Naive thymus-derived CD8-positive, alpha-beta T cell (primary cell): ENCODE results near the gene HMCN2. TPM values are rescaled to one million over a fixed set of nuclear protein-coding genes. Genes with fewer than 3 reads are reported as not detected.

Experiments used
- ATAC-seq, 2 donors: fragments of 150-1000 bp; cut with Tn5 transposase in 1 of 2; sonication (Bioruptor Pico), chemical (Tn5 transposase) in 1 of 2; 1 replicate in 1 of 2; 2 replicates in 1 of 2; pipeline ENCODE4 v1.10.0; 2021; ENCODE audit warnings: mild to moderate bottlenecking in 2 of 2, moderate library complexity in 2 of 2
- POLR2A ChIA-PET: fragments of 350-600 bp; sonication (Branson Sonifier 250); formaldehyde crosslinking; loops from one replicate; lab custom pipeline; 2021; ENCODE audit warnings: antibody characterized with exemption; lab: Charles Lee
- DNase-seq, 10 donors: peaks; one replicate each; pipeline versions ENCODE4 v3.0.0 to v3.0.0-alpha.2; 2020 to 2022
- H3K27ac Mint-ChIP-seq, 10 donors: one replicate each; pipeline ENCODE4 v1.8.0; 2020 to 2022; ENCODE audit warnings: mild to moderate bottlenecking in 10 of 10, mixed read lengths in 10 of 10, moderate library complexity in 4 of 10, inconsistent platforms in 1 of 10
- H3K27me3 Mint-ChIP-seq, 5 donors: one replicate each; pipeline ENCODE4 v1.8.0; 2021 to 2022; ENCODE audit warnings: mixed read lengths in 5 of 5
- H3K36me3 Mint-ChIP-seq, 3 donors: one replicate each; pipeline ENCODE4 v1.8.0; 2020 to 2022; ENCODE audit warnings: mixed read lengths in 3 of 3, mild to moderate bottlenecking in 2 of 3, inconsistent platforms in 1 of 3
- H3K4me1 Mint-ChIP-seq, 4 donors: one replicate each; pipeline ENCODE4 v1.8.0; 2021 to 2022; ENCODE audit warnings: mixed read lengths in 4 of 4
- H3K4me3 Mint-ChIP-seq, 10 donors: one replicate each; pipeline ENCODE4 v1.8.0; 2020 to 2022; ENCODE audit warnings: mild to moderate bottlenecking in 10 of 10, mixed read lengths in 10 of 10, moderate library complexity in 6 of 10, inconsistent platforms in 1 of 10
- H3K9me3 Mint-ChIP-seq, 9 donors: one replicate each; pipeline ENCODE4 v1.8.0; 2020 to 2022; ENCODE audit warnings: mixed read lengths in 9 of 9, mild to moderate bottlenecking in 3 of 9, inconsistent platforms in 1 of 9, moderate library complexity in 1 of 9
- polyA plus RNA-seq, 3 donors: library from polyadenylated mRNA; unstranded; fragments of 300-500 nt; fragmentation: Illumina TruSeq; gene quantifications; one replicate each; pipeline ENCODE4 v1.2.3, GENCODE V29; 2021
- total RNA-seq, 8 experiments: library from RNA in 2 of 8; stranded (reverse) in 2 of 8; gene quantifications; one replicate each; pipeline ENCODE4 v1.2.3 and lab custom pipeline; 2021 to 2026

The HMCN2 gene
- total and polyA plus RNA-seq, 5 experiments from 2014 or later, result not detected

DNA sequence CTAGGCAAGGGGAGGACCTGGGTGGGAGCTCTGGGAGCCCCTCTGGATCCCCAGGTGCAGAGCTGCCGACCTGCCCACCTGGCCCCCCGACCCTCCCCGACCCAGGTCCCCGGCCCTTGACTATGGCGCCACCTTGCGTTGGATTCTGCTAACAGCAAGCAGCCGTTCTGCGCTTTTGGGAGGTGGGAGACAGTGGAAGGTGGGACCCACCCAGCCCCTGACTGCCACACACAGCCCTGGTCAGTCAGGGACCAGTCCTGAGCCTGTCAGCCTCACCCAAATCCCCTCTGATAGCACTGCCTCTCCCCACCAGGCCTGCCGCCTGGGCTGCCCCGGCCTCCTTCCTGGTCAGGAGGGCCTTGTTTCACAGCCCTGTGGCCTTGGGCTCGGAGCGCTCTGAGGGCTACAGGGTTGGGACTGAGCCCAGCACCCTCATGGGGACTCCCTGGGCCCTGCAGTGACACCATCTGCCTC lies 77.9 kb downstream of the HMCN2 start:
- DNase-seq (peak in 1 of 10 donors; percentile 12), ATAC-seq (no peak)
- Mint-ChIP-seq H3K36me3 (no peaks in the 10 kb centered on the region), H3K27ac (no peak overlapping the region), H3K27me3 (no peaks in the 10 kb centered on the region), H3K4me3 (no peak overlapping the region), H3K4me1 (peaks cover 0 to 2% (median 0%) of the 10 kb centered on the region in 4 donors), H3K9me3 (no peaks in the 10 kb centered on the region)
- POLR2A ChIA-PET, result no interaction called here

DNA sequence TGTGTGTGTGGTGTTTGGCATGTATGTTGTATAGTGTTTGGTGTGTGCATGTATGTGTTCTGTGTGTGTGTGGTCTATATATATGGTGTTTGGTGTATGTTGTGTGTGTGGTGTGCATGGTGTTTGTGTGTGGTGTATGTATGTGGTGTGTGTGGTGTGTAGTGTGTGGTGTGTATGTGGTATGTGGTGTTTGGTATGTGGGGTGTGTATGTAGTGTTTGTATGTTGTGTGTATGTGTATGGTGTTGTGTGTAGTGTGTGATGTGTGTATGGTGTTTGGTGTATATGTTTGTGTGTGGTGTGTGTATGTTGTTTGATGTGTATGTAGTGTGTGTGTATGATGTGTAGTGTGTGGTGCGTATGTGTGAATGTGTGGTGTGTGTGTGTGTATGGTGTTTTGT lies 78.8 kb downstream of the HMCN2 start:
- Mint-ChIP-seq H3K36me3 (no peaks in the 10 kb centered on the region), H3K4me1 (peaks cover 0 to 2% (median 0%) of the 10 kb centered on the region in 4 donors), H3K9me3 (no peaks in the 10 kb centered on the region), H3K27ac (no peak overlapping the region), H3K27me3 (no peaks in the 10 kb centered on the region), H3K4me3 (no peak overlapping the region)
- ATAC-seq, result no peak
- DNase-seq, result no peak
- POLR2A ChIA-PET, result no interaction called here

DNA sequence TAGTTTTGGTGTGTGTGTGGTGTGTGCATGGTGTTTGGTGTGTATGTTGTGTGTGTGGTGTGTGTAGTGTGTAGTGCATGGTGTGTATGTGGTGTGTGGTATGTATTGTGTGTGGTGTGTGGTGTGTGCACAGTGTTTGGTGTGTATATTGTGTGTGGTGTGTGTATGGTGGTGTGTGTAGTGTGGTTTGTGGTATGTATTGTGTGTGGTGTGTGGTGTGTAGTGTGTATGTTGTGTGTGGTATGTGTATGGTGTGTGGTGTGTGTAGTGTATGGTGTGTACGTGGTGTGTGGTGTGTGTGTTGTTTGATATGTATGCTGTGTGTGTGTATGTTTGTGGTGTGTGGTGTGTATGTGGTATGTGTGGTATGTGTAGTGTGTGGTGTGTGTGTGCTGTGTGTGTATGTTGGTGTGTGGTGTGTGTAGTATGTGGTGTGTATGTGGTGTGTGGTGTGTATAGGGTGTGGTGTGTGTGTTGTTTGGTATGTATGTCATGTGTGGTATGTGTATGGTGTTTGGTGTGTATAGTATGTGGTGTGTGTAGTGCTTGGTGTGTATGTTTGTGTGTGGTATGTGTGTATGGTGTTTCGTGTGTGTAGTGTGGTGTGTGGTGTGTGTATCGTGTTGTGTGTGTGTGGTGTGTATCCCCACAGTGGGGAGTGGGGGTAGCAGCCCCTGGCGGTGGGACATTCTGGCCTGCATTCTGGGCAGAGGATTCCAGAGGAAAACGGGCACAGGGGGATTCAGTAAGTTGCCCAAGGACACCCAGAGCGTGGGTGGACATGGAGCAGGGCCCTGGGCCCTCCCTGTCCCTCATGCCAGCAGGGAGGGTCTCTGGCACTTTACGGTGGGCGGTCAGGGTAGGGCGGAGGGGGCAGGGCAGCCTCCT lies 79.7 kb downstream of the HMCN2 start:
- ATAC-seq, result no peak
- POLR2A ChIA-PET, result no interaction called here
- Mint-ChIP-seq H3K4me3 (no peak overlapping the region), H3K27ac (no peak overlapping the region), H3K9me3 (no peaks in the 10 kb centered on the region), H3K36me3 (no peaks in the 10 kb centered on the region), H3K27me3 (no peaks in the 10 kb centered on the region), H3K4me1 (no peaks in the 10 kb centered on the region)
- no peak for DNase-seq

DNA sequence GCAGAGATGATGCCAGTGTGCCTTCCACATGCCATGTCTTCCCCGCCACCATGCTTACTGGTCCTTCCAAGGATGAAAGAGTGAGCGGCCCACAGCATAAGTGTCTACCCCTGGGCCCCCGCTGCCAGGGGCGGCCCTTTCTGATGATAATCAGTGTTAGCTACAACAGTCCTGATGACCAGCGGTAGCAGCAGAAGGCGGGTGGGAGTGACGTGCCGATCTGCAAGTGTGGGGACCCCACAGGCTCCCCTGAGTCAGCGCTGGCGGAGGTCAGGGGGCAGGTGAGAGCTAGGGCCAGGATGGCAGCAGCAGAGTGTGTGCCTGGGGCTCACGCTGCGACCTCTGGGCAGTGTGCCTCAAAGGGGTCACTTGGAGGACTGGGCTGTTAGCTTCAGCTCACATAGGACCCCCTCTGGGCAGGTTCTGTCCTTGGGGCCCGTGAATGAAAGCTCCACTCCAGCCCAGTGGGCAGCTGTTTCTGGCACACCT lies 80.4 kb downstream of the HMCN2 start:
- no peak for DNase-seq
- H3K36me3 Mint-ChIP-seq, result no peaks in the 10 kb centered on the region
- H3K9me3 Mint-ChIP-seq, result no peaks in the 10 kb centered on the region
- H3K4me3 Mint-ChIP-seq, result no peak overlapping the region
- H3K27me3 Mint-ChIP-seq, result peaks cover 0 to 1% (median 0%) of the 10 kb centered on the region in 5 donors
- POLR2A ChIA-PET, result no interaction called here
- H3K27ac Mint-ChIP-seq, result no peak overlapping the region
- no peak for ATAC-seq
- no peaks in the 10 kb centered on the region for H3K4me1 Mint-ChIP-seq

DNA sequence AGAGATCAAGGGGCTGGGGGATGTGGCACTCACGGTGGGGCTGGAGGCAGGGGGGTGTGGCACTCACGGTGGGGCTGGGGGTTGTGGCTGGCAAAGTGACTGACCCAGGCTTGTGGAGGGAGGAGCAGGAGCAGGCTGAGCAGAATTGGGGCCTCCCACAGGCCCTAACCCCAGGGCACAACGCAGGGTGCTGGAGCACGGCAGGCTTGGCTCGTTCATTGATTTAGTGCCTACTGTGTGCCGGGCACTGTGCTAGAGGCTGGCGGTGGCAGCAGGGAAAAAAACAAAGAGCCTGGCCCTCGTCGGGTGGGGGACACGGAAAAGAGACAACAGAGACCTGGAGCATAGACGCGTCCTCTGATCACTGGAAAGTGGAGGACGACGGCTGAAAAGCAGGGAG lies 80.9 kb downstream of the HMCN2 start:
- H3K27ac Mint-ChIP-seq, result no peak overlapping the region
- H3K27me3 Mint-ChIP-seq, result peaks cover 0 to 1% (median 0%) of the 10 kb centered on the region in 5 donors
- ATAC-seq (no peak), DNase-seq (no peak)
- no peaks in the 10 kb centered on the region for H3K4me1 Mint-ChIP-seq
- POLR2A ChIA-PET, result no interaction called here
- H3K4me3 Mint-ChIP-seq, result no peak overlapping the region
- no peaks in the 10 kb centered on the region for H3K9me3 Mint-ChIP-seq
- no peaks in the 10 kb centered on the region for H3K36me3 Mint-ChIP-seq

DNA sequence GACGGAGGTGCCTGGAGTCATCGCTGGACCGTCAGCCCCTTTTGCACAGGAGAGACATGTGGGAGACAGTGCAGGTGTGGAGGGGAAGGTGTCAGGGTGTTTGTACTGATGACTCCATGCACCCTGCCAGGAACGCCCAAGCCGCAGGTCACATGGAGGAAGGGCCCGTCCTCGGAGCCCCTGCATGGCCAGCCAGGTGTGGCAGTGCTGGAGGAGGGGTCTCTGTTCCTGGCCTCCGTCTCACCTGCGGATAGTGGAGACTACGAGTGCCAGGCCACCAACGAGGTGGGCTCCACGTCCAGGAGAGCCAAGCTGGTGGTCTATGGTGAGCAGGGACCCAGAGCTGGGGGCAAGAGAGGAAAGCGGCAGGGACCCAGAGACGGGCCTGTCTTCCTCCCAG lies 81.5 kb downstream of the HMCN2 start:
- no peak for DNase-seq
- Mint-ChIP-seq H3K4me3 (no peak overlapping the region), H3K36me3 (no peaks in the 10 kb centered on the region), H3K4me1 (no peaks in the 10 kb centered on the region), H3K9me3 (no peaks in the 10 kb centered on the region), H3K27me3 (peaks cover 0 to 1% (median 0%) of the 10 kb centered on the region in 5 donors), H3K27ac (no peak overlapping the region)
- no peak for ATAC-seq
- POLR2A ChIA-PET, result no interaction called here

DNA sequence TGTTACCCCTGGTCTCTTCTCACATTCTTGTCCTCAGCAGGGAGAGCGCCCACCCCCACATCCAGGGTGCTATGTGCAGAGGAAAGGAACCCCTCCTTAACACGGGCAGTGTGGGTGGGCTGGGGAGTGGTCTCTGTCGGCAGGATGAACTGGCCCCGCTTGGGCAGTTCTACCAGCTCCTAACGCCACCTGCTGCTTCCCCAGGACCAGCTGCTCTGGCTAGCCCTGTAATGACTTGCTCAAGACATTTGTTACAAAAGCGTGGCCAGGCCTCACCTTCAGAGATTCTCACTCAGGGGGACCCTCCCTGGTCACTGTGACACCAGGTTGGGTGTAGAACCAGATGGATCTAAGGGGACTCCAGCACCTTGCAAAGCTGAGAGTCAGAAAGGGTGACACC lies 82.4 kb downstream of the HMCN2 start:
- DNase-seq (no peak), ATAC-seq (no peak)
- H3K27ac Mint-ChIP-seq, result no peak overlapping the region
- POLR2A ChIA-PET, result no interaction called here
- H3K4me3 Mint-ChIP-seq, result no peak overlapping the region
- no peaks in the 10 kb centered on the region for H3K4me1 Mint-ChIP-seq
- no peaks in the 10 kb centered on the region for H3K9me3 Mint-ChIP-seq
- no peaks in the 10 kb centered on the region for H3K36me3 Mint-ChIP-seq
- H3K27me3 Mint-ChIP-seq, result peaks cover 0 to 1% (median 0%) of the 10 kb centered on the region in 5 donors

DNA sequence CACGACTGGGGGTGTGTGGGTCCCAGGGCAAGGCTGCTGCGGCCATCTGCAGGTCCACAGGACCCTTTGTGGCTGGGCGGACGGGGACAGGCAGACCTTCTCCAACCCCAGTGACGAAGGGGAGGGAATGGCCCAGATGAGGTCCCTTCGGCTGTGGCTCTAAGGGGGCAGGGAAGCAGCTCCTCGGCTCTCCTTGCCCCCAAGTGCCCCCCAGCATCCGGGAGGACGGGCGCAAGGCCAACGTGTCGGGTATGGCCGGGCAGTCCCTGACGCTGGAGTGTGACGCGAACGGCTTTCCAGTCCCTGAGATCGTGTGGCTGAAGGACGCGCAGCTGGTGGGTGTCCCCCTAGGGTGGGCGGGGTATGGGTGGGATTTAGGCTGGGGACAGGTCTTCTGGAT lies 82.8 kb downstream of the HMCN2 start:
- Mint-ChIP-seq H3K27ac (peak overlapping the region in 2 of 10 donors; percentile 62 to 70), H3K36me3 (no peaks in the 10 kb centered on the region), H3K27me3 (peaks cover 0 to 1% (median 0%) of the 10 kb centered on the region in 5 donors), H3K4me3 (no peak overlapping the region), H3K4me1 (no peaks in the 10 kb centered on the region), H3K9me3 (no peaks in the 10 kb centered on the region)
- POLR2A ChIA-PET, result no interaction called here
- DNase-seq, result no peak
- ATAC-seq, result no peak

DNA sequence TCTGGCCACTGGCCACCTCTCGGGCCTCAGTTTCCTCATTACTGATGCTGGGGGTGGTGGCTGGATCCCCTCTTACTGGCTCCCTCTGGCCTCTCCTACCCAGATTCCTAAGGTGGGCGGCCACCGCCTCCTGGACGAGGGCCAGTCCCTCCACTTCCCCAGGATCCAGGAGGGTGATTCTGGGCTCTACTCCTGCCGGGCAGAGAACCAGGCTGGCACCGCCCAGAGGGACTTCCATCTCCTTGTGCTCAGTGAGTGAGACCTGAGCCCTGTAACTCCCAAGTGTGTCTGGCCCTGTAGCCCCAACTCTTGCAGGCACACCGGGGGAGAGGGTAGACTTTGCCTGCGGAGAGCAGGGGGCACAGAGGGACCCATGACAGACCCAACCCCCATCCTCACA lies 83.3 kb downstream of the HMCN2 start:
- Mint-ChIP-seq H3K27ac (peak overlapping the region in 1 of 10 donors; percentile 62), H3K9me3 (no peaks in the 10 kb centered on the region), H3K27me3 (peaks cover 0 to 1% (median 0%) of the 10 kb centered on the region in 5 donors), H3K4me1 (no peaks in the 10 kb centered on the region), H3K36me3 (no peaks in the 10 kb centered on the region), H3K4me3 (no peak overlapping the region)
- no peak for DNase-seq
- no peak for ATAC-seq
- POLR2A ChIA-PET, result no interaction called here

DNA sequence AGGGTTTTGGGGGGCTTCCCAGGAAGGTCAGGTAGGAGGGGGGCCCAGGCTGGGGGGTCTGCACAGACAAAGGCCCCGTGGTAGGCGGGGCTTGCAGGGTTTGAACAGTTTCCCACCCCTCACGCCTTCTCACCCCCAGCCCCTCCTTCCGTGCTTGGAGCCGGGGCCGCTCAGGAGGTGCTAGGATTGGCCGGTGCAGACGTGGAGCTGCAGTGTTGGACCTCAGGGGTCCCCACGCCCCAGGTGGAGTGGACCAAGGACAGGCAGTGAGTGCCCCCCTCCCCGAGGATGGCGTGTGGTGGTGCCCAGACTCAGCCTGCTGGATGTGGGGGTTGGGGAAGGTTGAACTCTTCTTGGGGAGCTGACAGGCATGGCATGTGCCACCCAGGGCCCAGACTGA lies 83.8 kb downstream of the HMCN2 start:
- no peak for DNase-seq
- no peak overlapping the region for H3K27ac Mint-ChIP-seq
- no peak for ATAC-seq
- no peaks in the 10 kb centered on the region for H3K9me3 Mint-ChIP-seq
- peaks cover 0 to 1% (median 0%) of the 10 kb centered on the region in 5 donors for H3K27me3 Mint-ChIP-seq
- POLR2A ChIA-PET, result no interaction called here
- no peak overlapping the region for H3K4me3 Mint-ChIP-seq
- no peaks in the 10 kb centered on the region for H3K36me3 Mint-ChIP-seq
- H3K4me1 Mint-ChIP-seq, result no peaks in the 10 kb centered on the region

DNA sequence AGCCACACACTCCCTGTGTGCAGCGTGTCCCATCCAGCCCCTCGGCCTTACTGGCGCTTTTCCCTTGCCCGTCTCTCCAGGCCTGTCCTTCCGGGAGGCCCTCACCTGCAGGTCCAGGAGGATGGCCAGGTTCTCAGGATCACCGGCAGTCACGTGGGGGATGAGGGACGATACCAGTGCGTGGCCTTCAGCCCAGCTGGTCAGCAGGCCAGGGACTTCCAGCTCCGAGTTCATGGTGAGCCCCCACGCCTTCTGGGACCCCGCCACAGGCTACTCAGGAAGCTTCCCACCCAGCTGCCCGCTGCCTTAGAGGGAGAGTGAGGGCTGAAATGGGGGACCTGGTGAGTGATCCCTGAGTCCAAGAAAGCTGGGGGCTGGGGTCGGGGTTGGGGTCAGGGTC lies 85.8 kb downstream of the HMCN2 start:
- no peak overlapping the region for H3K4me3 Mint-ChIP-seq
- ATAC-seq (no peak), DNase-seq (no peak)
- no peaks in the 10 kb centered on the region for H3K9me3 Mint-ChIP-seq
- H3K4me1 Mint-ChIP-seq, result peaks cover 0 to 1% (median 0%) of the 10 kb centered on the region in 4 donors
- POLR2A ChIA-PET, result no interaction called here
- peaks cover 0 to 1% (median 0%) of the 10 kb centered on the region in 5 donors for H3K27me3 Mint-ChIP-seq
- H3K27ac Mint-ChIP-seq, result no peak overlapping the region
- H3K36me3 Mint-ChIP-seq, result no peaks in the 10 kb centered on the region

DNA sequence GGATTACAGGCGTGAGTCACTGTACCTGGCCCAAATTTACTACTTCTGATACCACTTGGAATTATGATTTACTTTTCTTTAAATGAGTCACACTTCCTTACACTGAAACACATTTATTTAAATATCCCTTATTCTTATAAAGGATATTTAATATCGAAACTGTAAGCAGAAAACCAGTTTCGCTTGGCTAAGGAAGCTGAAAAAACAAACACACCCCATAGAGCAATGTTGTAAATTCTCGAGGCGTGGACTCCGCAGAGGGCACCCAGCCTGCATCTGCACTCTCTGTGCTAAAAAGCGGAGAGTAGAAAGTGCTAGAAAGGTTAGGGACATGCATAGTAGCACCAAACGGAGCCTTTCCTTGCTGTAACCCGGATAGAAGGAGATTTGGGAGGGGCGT lies 86.5 kb downstream of the HMCN2 start:
- Mint-ChIP-seq H3K27me3 (peaks cover 0 to 4% (median 0%) of the 10 kb centered on the region in 5 donors), H3K4me3 (no peak overlapping the region), H3K36me3 (no peaks in the 10 kb centered on the region), H3K4me1 (peaks cover 0 to 3% (median 0%) of the 10 kb centered on the region in 4 donors), H3K27ac (no peak overlapping the region), H3K9me3 (no peaks in the 10 kb centered on the region)
- POLR2A ChIA-PET, result interaction anchor here (0.6 kb wide), 1 partner anchor 716 kb away, joined by 3 read pairs; no protein-coding TSS in a partner anchor
- no peak for DNase-seq
- no peak for ATAC-seq

DNA sequence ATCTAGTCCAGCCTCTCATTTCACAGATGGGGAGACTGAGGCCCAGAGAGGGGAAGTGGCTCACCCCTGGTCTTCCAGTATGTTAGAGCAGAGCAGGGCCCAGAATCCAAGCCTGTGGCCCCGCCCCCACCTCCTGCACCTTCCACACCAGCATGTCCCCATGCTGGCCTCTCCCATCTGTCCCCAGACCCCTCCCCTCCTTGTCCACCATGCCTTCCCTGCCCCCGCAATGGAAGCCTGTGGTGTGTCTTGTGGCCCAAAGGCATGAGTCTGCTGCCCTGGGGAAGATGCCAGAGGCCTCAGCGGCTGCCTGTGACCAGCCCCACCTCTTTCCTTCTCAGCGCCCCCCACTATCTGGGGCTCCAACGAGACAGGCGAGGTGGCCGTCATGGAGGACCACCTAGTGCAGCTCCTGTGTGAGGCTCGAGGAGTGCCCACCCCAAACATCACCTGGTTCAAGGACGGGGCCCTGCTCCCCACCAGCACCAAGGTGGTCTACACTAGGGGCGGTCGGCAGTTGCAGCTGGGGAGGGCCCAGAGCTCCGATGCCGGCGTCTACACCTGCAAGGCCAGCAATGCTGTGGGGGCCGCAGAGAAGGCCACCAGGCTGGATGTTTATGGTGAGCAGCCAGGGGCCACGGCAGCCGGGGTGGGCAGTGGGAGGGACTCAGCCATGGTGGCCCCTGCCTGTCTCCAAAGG lies 87.2 kb downstream of the HMCN2 start:
- Mint-ChIP-seq H3K36me3 (no peaks in the 10 kb centered on the region), H3K27me3 (peaks cover 0 to 4% (median 0%) of the 10 kb centered on the region in 5 donors), H3K9me3 (no peaks in the 10 kb centered on the region), H3K27ac (no peak overlapping the region), H3K4me1 (peaks cover 0 to 3% (median 0%) of the 10 kb centered on the region in 4 donors), H3K4me3 (no peak overlapping the region)
- ATAC-seq (no peak), DNase-seq (no peak)
- POLR2A ChIA-PET, result no interaction called here
